ENCODE measurements around the gene TRABD2B. TPM values are rescaled to one million over a fixed set of nuclear protein-coding genes. Genes with fewer than 3 reads are reported as not detected.

The TRABD2B gene
- total RNA-seq, 1 donor from 2014 or later: 1.5 TPM

DNA sequence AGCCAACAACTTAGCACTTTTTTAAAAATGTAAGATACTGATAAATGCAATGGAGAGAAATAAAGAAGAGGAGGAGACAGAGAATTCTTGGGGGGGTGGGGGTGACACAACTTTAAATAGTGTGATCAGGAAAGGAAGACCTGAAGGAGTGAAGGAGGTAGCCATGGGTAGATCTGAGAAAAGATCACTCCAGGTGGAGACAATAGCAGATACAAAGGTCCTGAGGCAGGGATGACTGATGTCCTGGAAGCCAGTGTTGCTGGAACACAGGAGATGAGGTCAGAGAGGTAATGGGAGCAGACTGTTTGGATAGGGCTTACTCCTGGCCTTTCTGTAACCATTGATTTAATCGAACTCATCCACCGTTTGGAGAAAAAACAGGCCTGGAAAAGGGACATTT, 24.6 kb upstream of the TRABD2B start:
- DNase-seq: no peak

DNA sequence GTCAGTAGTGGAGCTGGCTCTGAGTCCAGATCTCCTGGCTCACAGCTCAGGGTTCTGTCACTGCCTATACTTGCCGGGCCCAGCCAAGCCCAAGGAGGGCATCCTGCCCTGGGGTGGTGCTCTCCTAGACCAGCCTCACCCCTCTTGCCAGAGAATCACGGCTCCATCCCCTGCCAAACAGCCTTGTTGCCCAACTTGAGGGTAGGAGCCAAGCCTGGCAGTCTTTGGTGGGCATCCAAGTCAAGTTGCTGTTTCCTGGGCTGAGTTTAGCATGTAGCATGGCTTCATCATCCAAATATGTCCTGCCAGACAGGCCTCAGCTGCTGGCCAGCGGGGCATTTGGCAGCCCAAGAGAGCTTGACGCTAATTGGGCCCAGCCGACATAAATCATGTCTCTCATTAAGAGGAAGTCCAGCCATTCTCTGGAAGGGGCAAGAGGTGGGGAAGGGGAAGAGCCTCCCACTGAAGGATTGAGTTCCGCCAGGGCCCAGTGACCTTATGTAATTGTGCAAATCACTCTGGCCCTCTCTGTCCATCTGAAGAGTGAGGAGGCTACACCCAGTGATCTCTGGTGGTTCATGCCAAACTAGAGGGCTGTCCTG, 22.6 kb upstream of the TRABD2B start:
- DNase-seq: no peak

GRCh38 chr1:48018799-48019198, 21.6 kb upstream of the TRABD2B start:
- DNase-seq: no peak

DNA sequence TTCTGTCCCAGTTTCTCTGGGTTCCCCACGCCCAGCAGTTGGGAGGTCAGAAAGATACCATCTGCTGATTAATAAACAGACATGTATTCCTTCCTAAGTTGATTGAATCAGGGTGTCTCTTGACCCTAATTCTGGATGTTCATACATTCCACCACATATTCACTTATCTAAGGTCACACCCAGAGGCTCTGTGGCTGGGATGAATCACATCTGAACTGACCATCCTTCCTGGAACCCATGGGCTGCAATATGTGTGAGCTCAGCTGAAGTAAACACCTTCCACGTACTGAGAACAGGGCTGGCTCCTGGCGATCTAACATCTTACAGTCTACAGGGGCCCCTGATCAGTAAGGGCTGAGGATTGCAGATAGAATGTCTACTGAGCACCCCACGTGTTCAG, 20.5 kb upstream of the TRABD2B start:
- DNase-seq: no peak

DNA sequence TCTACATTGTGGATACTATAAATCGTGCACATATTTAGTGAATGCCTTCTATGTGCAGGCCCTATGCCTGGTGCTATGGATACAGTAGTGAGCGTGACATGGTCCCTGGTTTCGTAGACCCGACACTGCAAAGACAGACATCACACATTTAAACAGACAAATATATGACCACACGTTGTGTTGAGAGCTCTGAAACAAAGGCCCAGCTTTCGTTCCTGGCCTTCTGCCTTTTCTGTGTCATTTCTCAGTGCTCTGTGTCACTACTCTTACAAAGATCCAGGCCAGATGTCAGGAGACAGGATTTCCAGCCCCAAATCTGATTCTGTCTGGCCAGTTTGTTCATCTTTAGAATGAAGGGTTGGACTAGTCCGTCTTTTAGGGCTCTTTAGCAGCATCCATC, 19.3 kb upstream of the TRABD2B start:
- DNase-seq: no peak

DNA sequence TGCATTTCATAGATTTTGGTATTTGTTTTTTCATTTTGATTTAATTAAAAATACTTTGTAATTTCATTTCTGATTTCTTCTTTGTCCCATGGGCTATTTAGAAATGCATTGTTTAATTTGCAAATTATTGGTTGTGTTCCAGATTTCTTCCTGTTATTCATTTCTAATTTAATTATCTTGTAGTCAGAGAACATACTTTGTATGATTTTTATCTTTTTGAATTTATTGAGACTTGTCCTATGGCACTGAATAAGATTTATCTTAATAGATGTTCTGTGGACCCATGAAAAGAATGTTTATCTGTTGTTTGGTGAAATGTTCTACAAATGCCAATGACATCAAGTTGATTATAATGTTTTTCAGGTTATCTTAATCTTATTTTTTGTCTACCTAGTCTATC, 16.1 kb upstream of the TRABD2B start:
- no peak for DNase-seq

GRCh38 chr1:48007047-48007446, 9.9 kb upstream of the TRABD2B start:
- no peak for DNase-seq

DNA sequence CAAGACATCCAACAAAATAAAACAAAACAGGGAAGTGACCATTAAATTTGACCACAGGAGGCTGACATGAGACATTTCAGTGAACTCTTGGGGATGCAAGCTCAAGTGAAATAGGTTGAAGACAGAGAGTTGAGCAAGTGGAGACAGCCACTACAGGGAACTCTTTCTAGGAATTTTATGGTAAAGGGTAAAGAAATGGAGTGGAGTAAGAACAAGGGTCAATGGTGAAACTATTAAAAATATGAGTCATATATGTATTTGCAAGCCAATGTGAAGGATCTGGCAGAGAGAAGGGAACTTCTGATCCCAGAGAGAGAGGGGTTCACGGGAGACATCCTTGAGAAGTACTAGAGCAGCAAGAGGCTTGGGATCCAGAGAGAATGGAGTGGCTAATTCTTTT, 9.1 kb upstream of the TRABD2B start:
- DNase-seq: no peak

DNA sequence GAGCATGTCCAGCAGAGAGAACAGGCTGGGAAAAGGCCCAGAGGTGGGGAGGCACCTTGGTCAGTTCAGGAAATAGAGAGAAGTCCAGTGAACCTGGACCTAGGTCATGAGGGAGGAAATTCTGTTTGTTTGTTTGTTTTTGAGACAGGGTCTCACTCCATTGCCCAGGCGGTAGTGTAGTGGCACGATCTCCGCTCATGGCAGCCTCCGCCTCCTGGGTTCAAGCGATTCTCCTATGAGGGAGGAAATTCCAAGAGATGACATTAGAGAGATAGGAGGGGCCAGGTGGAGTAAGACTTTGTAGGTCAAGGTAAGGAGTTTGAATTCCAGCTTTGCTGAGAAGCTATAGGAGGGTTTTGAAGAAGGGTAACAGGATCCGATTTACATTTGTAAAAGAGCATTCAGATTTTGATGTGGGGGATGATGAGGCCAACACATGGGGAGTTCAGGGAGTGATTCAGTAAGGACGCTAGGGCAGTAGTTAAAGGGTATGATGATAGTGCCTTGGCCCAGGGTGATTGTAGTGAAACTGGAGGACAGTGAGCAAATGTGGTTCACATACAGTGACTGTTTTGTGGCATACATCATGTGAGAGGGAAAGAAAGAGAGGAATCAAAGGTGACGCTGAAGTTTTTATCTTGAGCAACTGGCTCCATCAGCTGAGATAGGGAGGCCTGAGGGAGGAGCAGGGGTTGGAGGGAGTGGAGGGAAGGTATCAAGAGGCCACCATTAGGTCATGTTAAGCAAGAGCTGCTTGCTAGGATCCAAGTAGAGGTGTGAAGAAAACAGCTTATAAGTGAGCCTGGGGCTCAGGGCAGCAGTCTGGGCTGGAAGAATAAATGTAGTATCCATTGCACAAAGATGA, 8.3 kb upstream of the TRABD2B start:
- no peak for DNase-seq

DNA sequence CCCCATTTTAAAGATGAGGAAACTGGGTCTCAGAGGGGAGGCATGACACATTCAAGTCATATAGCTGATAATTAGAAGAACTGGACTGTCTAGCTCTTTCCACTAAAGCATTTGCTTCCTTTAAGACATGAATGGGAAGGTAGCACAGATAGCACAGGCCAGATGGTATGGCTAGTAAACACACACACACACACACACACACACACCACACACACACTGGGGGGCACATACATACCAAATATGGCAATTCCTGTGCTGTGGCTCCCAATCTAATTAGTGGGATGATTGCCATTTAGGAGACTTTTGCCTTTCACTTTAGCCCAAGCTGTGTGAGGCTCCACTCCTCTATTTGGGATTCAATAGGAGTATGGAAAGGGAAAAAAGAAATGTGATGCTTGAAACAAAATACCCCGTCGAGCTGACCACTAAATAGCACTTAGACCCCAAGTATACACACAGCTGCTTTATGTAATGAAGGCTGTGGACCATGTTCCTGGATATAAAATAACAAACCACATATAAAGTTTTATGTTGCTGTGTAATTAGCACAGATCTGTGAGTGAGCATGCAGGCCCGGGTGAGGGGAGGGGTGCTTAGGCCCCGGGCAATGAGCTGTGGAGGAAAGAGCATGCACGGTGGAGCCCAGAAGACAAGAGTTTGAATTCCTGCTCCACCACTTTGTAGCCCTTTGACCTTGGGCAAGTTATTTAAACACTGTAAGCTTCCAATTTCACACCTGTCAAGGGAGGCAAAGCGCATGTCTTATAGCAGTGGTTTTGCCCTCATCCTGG, 6.8 kb upstream of the TRABD2B start:
- no peak for DNase-seq

DNA sequence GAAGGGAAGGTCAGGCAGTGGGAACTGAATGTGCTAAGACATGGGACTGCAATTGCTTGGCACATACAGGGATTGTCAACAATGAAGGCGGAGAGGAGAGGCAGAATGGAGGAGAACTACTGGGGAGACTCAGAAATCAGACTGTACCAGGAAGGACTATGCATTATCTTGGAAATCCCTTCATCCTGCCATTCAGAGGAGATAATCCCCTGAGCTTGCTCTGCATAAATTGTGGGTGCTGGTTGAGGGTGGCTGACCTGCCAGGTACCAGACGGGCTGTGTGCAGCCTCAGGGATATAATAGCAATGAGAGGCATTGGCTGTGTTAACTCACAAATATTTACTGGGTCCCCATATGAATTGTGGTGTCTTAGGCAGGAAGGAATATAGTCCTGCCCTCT, 5.0 kb upstream of the TRABD2B start:
- DNase-seq: no peak

DNA sequence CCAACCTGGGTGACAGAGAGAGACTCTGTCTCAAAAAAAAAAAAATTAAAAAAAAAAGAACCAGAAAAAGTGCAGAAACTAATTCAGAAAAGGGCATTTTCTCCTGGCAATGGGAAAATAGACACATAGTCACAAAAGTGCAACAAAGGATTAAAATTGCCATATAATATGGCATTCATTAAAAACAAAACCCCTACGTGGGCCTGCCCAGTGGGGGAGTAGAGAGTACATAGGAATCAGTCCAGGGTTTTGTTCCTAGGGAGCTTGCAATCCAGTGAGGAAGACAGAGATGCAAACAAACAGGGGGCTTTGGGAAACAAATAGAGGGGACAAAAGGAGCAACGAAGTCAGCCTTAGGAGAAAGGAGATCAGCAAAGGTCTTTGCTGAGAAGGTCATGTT, 4.5 kb upstream of the TRABD2B start:
- DNase-seq: no peak

GRCh38 chr1:48000883-48001282, 3.7 kb upstream of the TRABD2B start:
- no peak for DNase-seq

GRCh38 chr1:47999097-47999496, 1.9 kb upstream of the TRABD2B start:
- DNase-seq: no peak

DNA sequence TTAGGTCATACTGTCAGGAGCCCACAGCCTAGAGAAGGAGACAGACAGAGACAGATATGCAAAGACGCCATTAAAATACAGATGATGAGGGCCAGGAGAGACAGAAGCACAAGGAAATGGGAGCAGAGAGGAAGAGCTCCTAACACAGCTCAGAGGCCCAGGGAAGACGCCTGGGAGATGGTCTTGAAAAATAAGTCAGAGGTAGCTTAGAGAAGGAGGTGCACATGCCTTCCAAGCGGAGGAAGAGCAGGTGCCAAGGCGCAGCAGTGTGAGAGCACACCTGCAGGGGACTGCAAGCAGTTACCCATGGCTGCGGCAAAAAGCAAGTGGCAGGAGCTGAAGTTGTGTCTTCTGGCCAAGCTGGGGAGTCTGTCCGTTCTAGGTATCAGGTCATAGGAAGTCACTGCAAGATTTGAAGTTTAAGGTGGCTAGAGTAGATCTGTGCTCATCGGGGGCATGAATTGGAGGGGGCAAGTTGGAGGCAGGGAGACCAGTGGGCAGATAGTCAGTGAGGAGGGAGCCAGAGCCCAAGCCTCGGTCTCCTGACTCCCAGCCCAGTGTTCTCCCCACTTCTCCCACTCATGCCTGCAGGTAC, 1.3 kb upstream of the TRABD2B start:
- DNase-seq: no peak

DNA sequence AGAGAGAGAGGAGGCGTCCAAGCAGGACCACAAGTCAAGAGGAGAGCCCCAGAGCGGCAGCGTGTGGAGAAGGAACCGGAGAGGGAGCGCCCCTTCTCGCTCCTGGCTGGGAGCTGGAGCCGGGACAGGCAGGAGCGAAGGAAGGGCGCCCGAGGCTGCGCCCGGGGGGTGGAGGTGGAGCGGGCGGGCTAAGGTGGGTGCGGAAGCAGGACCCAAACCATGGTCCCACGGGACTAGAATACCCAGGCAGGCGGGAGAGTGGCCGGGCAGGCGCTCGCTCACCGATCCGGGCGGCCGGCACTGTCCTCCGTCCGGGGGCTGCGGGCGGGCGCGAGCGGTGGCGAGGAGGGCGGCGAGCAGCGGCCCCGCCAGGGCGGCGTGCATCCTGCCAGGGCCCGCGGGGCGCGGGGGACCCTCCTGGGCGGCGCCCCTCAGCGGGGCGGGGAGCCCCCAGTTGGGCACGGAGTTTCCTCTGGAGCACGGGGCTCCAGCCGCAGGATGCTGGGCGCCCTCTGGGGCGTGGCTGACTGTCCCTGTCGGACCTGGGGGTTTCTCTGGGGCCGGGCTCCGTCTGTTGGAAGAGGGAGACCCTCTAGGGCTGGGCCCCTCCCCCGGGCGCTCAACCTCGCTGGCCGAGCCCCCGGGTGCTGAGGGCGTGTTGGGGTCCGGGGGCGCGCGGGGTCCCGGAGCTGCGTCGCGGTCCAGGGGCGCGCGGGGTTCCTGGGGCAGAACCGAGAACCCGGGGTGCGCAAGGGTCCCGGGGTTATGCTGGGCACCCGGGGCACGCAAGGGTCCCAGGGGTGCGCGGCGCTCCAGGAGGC, 569 bp downstream of the TRABD2B start:
- DNase-seq: no peak

- no peak for DNase-seq
Measured at GRCh38 chr1:47996060-47996405, 1.2 kb downstream of the TRABD2B start.

GRCh38 chr1:47995306-47996050, 1.7 kb downstream of the TRABD2B start:
- DNase-seq: no peak

DNA sequence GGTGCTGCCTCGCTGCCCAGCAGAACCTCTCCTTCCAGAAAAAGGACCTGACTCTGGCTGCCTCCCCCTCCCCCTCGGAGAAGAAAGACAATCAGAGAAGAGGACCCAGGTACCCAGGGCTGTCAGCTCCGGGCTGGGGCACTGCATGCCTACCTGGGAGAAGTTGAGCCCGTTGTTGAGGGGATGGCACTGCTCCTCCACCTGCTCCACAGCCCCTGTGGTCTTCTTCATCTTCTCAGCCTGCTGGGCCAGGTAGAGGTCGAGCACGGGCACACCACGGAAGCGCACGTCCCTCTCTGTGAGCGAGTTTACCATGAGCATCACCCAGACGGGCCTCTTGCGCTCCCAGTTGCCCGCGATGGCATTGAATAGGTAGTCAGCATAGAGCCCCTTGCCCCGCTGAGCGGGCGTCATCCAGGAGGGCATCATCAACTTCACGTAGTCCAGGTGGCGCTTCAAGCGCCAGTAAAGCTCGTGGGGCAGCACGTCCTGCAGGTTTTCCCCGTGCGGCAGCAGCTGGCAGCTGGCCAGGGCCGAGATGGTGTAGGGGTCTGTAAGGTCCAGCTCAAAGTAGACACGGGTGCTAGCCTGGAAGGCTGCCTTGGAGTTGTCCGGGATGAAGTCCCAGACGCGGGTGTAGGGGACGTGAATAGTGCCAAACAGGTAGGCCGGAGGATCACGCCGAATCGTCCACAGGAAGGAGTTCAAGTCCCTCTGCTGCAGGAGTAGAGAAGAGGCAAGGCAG, 3.1 kb downstream of the TRABD2B start:
- DNase-seq: no peak

- no peak for DNase-seq
Measured at GRCh38 chr1:47993416-47993740, 3.8 kb downstream of the TRABD2B start.
